GM23338 (cell line): ENCODE data around the gene PRIMPOL.

Experiments used
- CTCF ChIP-seq, 2 experiments: fragments of 200-600 bp in 1 of 2; sonication (generic) in 1 of 2; conservative IDR thresholded peaks; 2 replicates each; pipeline versions ENCODE4 v1.5.1 to v1.6.1; 2016 to 2017; ENCODE audit warnings: antibody characterized with exemption in 2 of 2, low read depth in 2 of 2, mild to moderate bottlenecking in 2 of 2, moderate library complexity in 1 of 2
- EZH2phosphoT487 ChIP-seq: fragments of 200-600 bp; sonication (generic); IDR thresholded peaks from one replicate; pipeline ENCODE4 v1.8.1; 2018; ENCODE audit warnings: antibody characterized with exemption; ENCODE audit not compliant: unreplicated experiment
- POLR2AphosphoS5 ChIP-seq: IDR thresholded peaks from 2 replicates; pipeline ENCODE4 v1.6.1; 2016; ENCODE audit warnings: antibody characterized with exemption, low read depth
- REST ChIP-seq: IDR thresholded peaks from one replicate; pipeline ENCODE4 v1.6.1; 2018; ENCODE audit warnings: antibody characterized with exemption; ENCODE audit not compliant: unreplicated experiment

GRCh38 chr4:184672741-184673140 is 23.2 kb downstream of the PRIMPOL start:
- TF ChIP-seq EZH2phosphoT487 (no peak), CTCF (conservative IDR thresholded peaks at IDR 0.05; ENCODE audit: low read depth in 2 of 2) (no peak), REST (no peak), POLR2AphosphoS5 (no peak)
